Thyroid gland (tissue), 4 donors: ENCODE results near the gene WASF3. TPM values are rescaled to one million over a fixed set of nuclear protein-coding genes. Genes with fewer than 3 reads are reported as not detected.
A peak's percentile ranks its signal among the peaks of the same experiment; 100 is the strongest.

Experiments used
- DNase-seq, 2 donors: peaks; one replicate each; pipeline ENCODE4 v3.0.0-alpha.2; 2019
- H3K27ac ChIP-seq, 3 donors: fragments of 200-600 bp; sonication (generic); 1 replicate in 2 of 3; 2 replicates in 1 of 3; pipeline ENCODE4 v1.5.1; 2016 to 2019; ENCODE audit warnings: mild to moderate bottlenecking in 1 of 3, moderate library complexity in 1 of 3
- H3K27me3 ChIP-seq: fragments of 200-600 bp; sonication (generic); one replicate; pipeline ENCODE4 v1.5.1; 2019
- H3K36me3 ChIP-seq, 2 donors: fragments of 200-600 bp; sonication (generic); one replicate each; pipeline ENCODE4 v1.5.1; 2016 to 2019
- H3K4me1 ChIP-seq, 2 donors: fragments of 200-600 bp; sonication (generic); one replicate each; pipeline ENCODE4 v1.5.1; 2017 to 2019
- H3K4me3 ChIP-seq, 3 donors: fragments of 200-600 bp; sonication (generic); replicated peaks in 1 of 3; 1 replicate in 2 of 3; 2 replicates in 1 of 3; pipeline ENCODE4 v1.5.1; 2016; ENCODE audit warnings: mild to moderate bottlenecking in 1 of 3
- H3K9me3 ChIP-seq: fragments of 200-600 bp; sonication (generic); one replicate; pipeline ENCODE4 v1.5.1; 2017
- CTCF ChIP-seq, 6 experiments: fragments of 200-600 bp in 3 of 6; fragments of 450-650 bp in 3 of 6; sonication (generic) in 3 of 6; IDR thresholded peaks; one replicate each; pipeline ENCODE4 v1.5.1; 2016 to 2019; ENCODE audit warnings: antibody characterized with exemption in 6 of 6, mild to moderate bottlenecking in 2 of 6, inconsistent platforms in 1 of 6, moderate library complexity in 1 of 6
- POLR2A ChIP-seq, 2 donors: fragments of 450-650 bp; IDR thresholded peaks; one replicate each; pipeline ENCODE4 v1.6.1; 2017; ENCODE audit warnings: antibody characterized with exemption in 2 of 2, mild to moderate bottlenecking in 2 of 2, moderate library complexity in 1 of 2
- WGBS, 2 donors: methylation state at CpG; one replicate each; pipeline ENCODE4 v1.1.5; 2017; 5-methylcytosine and 5-hydroxymethylcytosine counted together
- intact Hi-C: fragments of 100-400 bp; cut with DNase I; formaldehyde crosslinking; loops from one replicate; pipeline ENCODE4 v1.15.1; 2023
- total RNA-seq, 4 donors: library from RNA; depleted of rRNA; stranded (reverse); fragments of >200 nt; gene quantifications; one replicate each; pipeline ENCODE4 v1.2.3, GENCODE V29; 2016

The WASF3 gene
- total RNA-seq, 4 donors from 2014 or later, result 41.0 to 56.1 (median 48.6) TPM

DNA sequence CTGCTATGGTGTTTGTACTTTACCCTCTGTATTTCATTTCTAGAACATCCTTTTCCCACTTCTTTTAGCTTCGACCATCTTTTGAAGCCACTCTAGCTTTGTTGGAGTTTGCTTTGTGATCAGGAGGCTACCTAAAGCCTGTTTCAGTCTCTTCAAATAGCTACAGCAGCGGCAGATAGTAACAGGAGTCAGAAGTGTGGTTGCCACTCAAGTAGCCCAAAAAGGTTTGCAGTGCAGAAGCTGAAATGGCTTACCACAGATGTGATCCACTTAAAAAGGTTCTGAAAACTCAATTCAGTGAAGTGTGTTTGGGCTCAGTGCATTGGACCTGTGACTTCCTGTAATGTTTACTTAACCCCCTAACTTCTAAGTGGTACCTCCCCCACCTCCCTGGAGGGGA is 26.2 kb downstream of the WASF3 start:
- Histone ChIP-seq H3K27me3 (no peaks in the 10 kb centered on the region), H3K4me1 (peaks cover 7 to 19% of the 10 kb centered on the region in 2 donors), H3K27ac (no peak overlapping the region), H3K36me3 (no peaks in the 10 kb centered on the region), H3K9me3 (no peaks in the 10 kb centered on the region), H3K4me3 (no peak overlapping the region)
- DNase-seq, result peak; percentile 10 to 18
- intact Hi-C loops, result no loop called here
- no peak for TF ChIP-seq POLR2A (IDR thresholded peaks at IDR 0.05)
- no peak for TF ChIP-seq CTCF (IDR thresholded peaks at IDR 0.05)
- WGBS, 2 donors, result 32 to 41% methylated on average over 2 of the region's 2 CpGs

DNA sequence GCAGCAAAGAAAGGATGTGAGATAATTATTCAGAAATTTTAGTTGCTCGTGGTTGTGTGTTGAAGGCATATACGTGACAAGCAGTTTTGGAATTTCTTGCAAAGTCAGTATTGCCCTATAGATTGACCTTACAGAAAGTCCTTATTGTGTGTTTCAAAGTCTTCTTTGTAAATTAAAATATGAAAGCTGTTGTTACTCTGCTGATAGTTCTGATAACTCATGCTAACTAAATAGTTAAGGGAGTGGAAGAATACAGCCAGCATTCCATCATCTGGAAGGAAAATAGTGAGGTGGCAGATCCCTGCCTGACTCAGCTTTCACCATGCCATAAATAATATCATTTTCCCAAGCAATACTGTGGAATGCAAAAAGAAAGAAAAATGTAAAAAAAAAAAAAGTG is 27.2 kb downstream of the WASF3 start:
- Histone ChIP-seq H3K27ac (no peak overlapping the region), H3K4me1 (peaks cover 7 to 24% of the 10 kb centered on the region in 2 donors), H3K9me3 (no peaks in the 10 kb centered on the region), H3K36me3 (no peaks in the 10 kb centered on the region), H3K4me3 (no peak overlapping the region), H3K27me3 (no peaks in the 10 kb centered on the region)
- DNase-seq, result no peak
- WGBS, 2 donors, result 87 to 89% methylated on average over 2 of the region's 2 CpGs
- intact Hi-C loops, result no loop called here
- no peak for TF ChIP-seq CTCF (IDR thresholded peaks at IDR 0.05)
- no peak for TF ChIP-seq POLR2A (IDR thresholded peaks at IDR 0.05)

DNA sequence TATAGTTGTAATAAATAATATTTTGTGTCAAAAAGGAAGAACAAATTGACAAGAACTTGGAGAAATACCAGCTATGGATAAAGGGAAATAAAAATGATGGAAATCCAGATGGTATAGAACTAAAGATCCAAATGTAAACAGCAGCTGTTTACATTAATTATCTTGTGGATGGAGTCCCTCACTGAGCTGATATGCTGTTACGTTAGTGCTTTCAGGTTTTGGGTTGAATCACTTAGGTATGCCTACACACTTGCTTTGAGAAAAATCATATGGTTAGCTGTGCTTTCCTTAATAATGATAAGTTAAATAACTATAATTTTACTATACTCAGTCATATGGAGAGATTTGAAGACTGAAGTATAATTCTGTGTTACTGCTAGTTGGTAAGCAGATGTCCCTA is 27.7 kb downstream of the WASF3 start:
- Histone ChIP-seq H3K4me3 (no peak overlapping the region), H3K27me3 (no peaks in the 10 kb centered on the region), H3K9me3 (no peaks in the 10 kb centered on the region), H3K4me1 (peaks cover 7 to 27% of the 10 kb centered on the region in 2 donors), H3K36me3 (no peaks in the 10 kb centered on the region), H3K27ac (no peak overlapping the region)
- WGBS, 2 donors, result 90 to 93% methylated on average over 1 of the region's 1 CpG
- DNase-seq, result no peak
- TF ChIP-seq CTCF (IDR thresholded peaks at IDR 0.05), result no peak
- no peak for TF ChIP-seq POLR2A (IDR thresholded peaks at IDR 0.05)
- intact Hi-C loops, result no loop called here

DNA sequence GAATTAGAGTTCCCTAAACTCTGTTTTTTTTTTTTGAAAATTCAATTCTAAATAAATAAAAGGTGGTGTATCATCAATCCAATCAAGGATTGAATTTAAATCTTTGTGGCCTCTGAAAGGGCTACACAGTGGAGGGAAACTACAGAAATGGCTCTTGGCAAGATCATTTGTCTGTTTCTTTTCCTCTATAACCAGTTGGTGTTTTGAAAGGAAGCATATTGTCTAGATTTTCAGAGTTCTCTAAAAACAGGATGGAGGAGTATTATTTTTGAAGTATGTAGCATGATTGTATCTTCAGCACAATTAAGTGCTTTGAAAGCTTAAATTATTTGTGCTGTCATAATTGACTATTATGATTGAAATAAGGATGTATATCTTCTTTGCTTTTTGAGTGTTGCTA is 29.8 kb downstream of the WASF3 start:
- no peaks in the 10 kb centered on the region for H3K27me3 ChIP-seq
- intact Hi-C loops, result no loop called here

DNA sequence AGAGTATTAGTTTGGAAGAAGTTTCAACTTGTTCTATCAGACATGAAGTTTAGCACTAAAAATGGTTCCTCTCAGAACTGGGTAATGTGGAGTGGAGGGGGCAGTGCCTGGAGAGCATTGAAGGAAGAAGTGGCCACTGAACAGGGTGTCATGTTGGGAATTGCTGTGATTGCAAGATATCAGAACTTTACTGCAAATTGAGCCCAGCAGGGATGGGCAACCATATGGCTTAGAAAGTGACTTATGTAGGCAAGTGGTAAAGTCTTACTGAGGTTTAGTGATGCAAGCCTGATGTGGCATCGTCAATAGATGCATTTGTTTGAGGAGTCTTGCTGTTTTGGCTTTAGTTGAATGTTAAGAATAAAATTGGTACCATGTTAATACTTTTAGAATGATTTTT is 31.7 kb downstream of the WASF3 start:
- Histone ChIP-seq H3K4me3 (no peak overlapping the region), H3K4me1 (peaks cover 0 to 14% of the 10 kb centered on the region in 2 donors), H3K27me3 (no peaks in the 10 kb centered on the region), H3K36me3 (no peaks in the 10 kb centered on the region), H3K9me3 (no peaks in the 10 kb centered on the region), H3K27ac (no peak overlapping the region)
- 91% methylated on average over 1 of the region's 1 CpG for whole genome bisulfite sequencing, 2 donors
- DNase-seq, result no peak
- intact Hi-C loops, result no loop called here
- TF ChIP-seq POLR2A (IDR thresholded peaks at IDR 0.05) (no peak), CTCF (IDR thresholded peaks at IDR 0.05) (no peak)

More for the DNA sequence above, 29.8 kb downstream of the WASF3 start:
- no peak for TF ChIP-seq CTCF (IDR thresholded peaks at IDR 0.05)
- no peak for TF ChIP-seq POLR2A (IDR thresholded peaks at IDR 0.05)
- no peaks in the 10 kb centered on the region for H3K36me3 ChIP-seq
- H3K27ac ChIP-seq, result no peak overlapping the region
- no peaks in the 10 kb centered on the region for H3K9me3 ChIP-seq
- H3K4me1 ChIP-seq, result peaks cover 7 to 27% of the 10 kb centered on the region in 2 donors
- H3K4me3 ChIP-seq, result no peak overlapping the region
- DNase-seq, result no peak
